Stomach smooth muscle (tissue), 2 donors: Measurements from ENCODE around the gene NTNG1.
"Not testable (repeated sequence)": the region's sequence is repeated elsewhere in the genome, so short reads cannot be mapped to it uniquely, and the experiment has no call there.

ENCODE experiments used
- H3K27ac ChIP-seq: one replicate; pipeline ENCODE4 v1.7.0; 2013; ENCODE audit warnings: mild to moderate bottlenecking, low read length, inconsistent platforms
- H3K27me3 ChIP-seq, 2 donors: one replicate each; pipeline ENCODE4 v1.7.0; 2013; ENCODE audit warnings: low read length in 2 of 2; ENCODE audit not compliant: insufficient read depth in 2 of 2, control insufficient read depth in 1 of 2
- H3K36me3 ChIP-seq, 2 donors: one replicate each; pipeline ENCODE4 v1.7.0; 2013; ENCODE audit warnings: low read length in 2 of 2; ENCODE audit not compliant: control insufficient read depth in 2 of 2, insufficient read depth in 2 of 2
- H3K4me1 ChIP-seq: one replicate; pipeline ENCODE4 v1.7.0; 2013; ENCODE audit warnings: low read length; ENCODE audit not compliant: control insufficient read depth, insufficient read depth
- H3K4me3 ChIP-seq, 2 donors: one replicate each; pipeline ENCODE4 v1.7.0; 2013; ENCODE audit warnings: low read length in 2 of 2
- H3K9ac ChIP-seq, 2 donors: one replicate each; pipeline ENCODE4 v1.7.0; 2013; ENCODE audit warnings: low read length in 2 of 2, mild to moderate bottlenecking in 1 of 2
- H3K9me3 ChIP-seq, 2 donors: one replicate each; pipeline ENCODE4 v1.7.0; 2013; ENCODE audit warnings: low read length in 2 of 2; ENCODE audit not compliant: control insufficient read depth in 2 of 2
- donor health status: healthy.
- donor health status: Pancreatic carcinoma.

The NTNG1 gene

DNA sequence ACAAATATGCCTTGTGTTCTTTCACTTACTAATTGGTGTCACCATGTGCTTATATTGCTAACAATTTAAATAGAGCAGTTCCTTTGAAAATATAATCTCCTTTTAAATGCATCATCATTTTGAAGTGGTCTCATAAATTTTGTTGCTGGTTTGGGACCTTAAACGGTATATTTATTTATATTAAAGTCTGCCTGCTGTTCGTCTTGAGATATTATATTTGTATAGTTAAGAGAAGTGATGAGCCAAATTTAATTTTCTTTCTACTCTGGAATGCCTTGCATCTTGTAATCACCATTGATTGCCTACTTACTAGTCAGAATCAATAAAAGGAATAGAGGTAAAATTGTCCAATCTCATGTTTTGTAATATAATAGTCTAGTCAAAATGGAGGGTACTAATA, 91.6 kb downstream of the NTNG1 start:
- H3K4me1 ChIP-seq: no peaks in the 10 kb centered on the region
- H3K27ac ChIP-seq: no peak overlapping the region
- no peak overlapping the region for H3K9ac ChIP-seq
- no peaks in the 10 kb centered on the region for H3K36me3 ChIP-seq
- peaks cover 0 to 3% of the 10 kb centered on the region in 2 donors for H3K9me3 ChIP-seq
- H3K4me3 ChIP-seq: no peak overlapping the region
- no peaks in the 10 kb centered on the region for H3K27me3 ChIP-seq

DNA sequence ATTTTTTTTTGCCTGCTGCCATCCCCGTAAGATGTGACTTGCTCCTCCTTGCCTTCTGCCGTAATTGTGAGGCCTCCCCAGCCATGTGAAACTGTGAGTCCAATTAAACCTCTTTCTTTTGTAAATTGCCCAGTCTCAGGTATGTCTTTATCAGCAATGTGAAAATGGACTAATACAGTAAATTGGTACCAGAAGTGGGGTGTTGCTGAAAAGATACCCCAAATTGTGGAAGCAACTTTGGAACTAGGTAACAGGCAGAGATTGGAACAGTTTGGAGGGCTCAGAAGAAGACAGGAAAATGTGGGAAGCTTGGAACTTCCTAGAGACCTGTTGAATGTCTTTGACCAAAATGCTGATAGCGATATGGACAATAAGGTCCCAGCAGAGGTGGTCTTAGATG, 95.9 kb downstream of the NTNG1 start:
- not testable (repeated sequence) for H3K4me1 ChIP-seq, H3K27ac ChIP-seq, H3K4me3 ChIP-seq, H3K9ac ChIP-seq, H3K27me3 ChIP-seq, H3K36me3 ChIP-seq, H3K9me3 ChIP-seq

DNA sequence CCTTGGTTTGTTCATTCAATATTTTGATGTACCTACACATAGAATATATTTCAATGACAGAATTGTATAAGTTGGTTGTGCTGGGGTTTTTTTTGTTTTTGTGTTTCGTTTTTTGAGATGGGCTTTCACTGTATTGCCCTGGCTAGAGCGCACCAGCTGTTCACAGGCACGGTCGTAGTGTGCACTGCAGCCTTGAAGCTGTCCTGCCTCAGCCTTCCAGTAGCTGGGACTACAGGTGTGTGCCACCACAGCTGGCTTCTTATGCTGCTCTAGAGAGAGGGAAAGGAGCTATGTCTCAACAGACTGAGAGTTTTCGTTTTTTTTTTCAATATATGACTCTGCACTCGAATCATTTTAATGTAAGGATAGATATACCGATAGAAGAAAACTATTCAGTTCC, 102.6 kb downstream of the NTNG1 start:
- no peak overlapping the region for H3K4me3 ChIP-seq
- no peak overlapping the region for H3K9ac ChIP-seq

DNA sequence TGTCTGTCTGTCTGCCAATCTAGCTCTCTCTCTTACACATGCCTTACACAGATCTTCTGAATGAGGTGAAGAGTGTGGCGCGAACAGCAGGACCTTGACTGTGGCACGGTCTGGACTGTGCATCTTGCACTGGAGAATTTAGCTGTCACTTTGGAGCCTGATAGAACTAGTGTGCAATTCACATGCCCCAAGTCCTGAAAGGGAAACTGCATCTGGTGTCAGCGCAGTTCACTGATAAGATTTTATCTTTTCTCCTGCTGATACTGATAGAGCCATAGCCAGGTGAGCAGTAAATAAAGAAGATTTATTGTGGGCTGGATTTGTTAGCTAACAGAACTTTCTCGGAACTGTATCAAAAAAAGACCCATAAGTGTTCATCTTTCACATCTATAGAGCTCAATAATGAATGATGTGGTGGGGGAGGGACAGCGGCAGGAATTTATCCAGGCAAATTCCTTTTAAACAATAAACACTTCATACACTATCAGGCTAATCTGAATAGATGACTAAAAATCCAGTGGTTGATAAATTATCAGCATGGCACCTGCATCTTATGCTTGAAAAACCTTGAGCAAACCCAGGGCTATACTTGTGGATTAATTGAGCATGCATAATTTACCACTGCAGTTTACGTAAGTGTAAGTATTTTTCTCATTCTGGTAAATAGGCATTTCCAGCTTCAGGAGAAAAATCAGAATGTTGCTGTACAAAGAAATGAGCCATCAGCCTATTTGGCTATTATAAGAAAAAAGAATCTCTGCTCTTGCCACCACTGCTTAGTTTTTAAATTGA, 104.1 kb downstream of the NTNG1 start:
- Histone ChIP-seq H3K4me1 (no peaks in the 10 kb centered on the region), H3K36me3 (no peaks in the 10 kb centered on the region), H3K9ac (no peak overlapping the region), H3K27ac (no peak overlapping the region), H3K27me3 (no peaks in the 10 kb centered on the region), H3K9me3 (no peaks in the 10 kb centered on the region), H3K4me3 (no peak overlapping the region)

More for the DNA sequence above, 102.6 kb downstream of the NTNG1 start:
- no peaks in the 10 kb centered on the region for H3K36me3 ChIP-seq
- H3K27me3 ChIP-seq: no peaks in the 10 kb centered on the region
- H3K4me1 ChIP-seq: no peaks in the 10 kb centered on the region
- no peaks in the 10 kb centered on the region for H3K9me3 ChIP-seq
- no peak overlapping the region for H3K27ac ChIP-seq

DNA sequence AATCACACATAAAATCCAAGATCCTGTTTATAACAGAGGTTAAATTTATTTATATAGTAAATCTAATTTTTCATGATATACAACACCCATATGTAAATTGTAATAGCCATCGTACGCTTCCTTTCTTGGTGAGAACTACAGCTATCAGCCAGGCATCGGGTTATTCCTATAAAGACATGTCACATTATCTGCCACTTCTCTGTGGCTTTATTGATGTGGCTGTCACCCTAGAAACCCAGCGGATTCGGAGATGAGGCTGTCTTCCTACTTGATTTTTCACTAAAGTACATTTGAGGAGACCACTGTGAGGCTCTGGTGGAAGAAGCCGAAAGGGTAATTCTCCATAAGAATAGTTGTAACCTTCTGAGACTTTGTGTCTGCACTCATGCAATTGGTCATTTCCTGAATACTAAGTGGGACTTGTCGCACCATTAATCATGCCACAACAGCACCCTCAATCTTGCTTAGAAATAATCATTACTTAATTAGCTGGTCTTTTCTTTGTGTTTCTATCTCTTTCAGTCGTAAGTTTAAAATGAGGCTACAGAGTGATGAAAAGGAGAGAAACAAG, 106.0 kb downstream of the NTNG1 start:
- no peak overlapping the region for H3K27ac ChIP-seq
- no peaks in the 10 kb centered on the region for H3K4me1 ChIP-seq
- H3K36me3 ChIP-seq: no peaks in the 10 kb centered on the region
- no peak overlapping the region for H3K4me3 ChIP-seq
- no peaks in the 10 kb centered on the region for H3K27me3 ChIP-seq
- no peaks in the 10 kb centered on the region for H3K9me3 ChIP-seq
- no peak overlapping the region for H3K9ac ChIP-seq

DNA sequence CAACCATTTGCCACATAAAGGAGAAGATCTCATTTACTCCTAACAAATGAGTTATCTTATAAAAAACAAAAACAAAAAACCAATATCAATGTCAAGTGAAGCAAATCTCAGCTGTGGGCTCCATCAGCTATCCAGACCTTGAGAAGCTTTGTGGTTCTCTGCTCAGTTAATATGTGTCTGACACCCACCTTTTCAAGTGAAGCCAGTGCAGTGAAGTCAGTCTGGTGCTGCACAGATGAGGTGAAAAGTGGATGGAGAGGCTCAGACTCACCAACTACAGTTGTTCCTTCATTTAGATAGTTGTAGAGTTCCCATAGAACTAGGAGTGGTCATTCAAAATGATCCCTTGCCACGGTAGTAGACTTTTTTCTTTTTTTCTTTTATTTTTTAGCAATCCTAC, 106.8 kb downstream of the NTNG1 start:
- no peaks in the 10 kb centered on the region for H3K27me3 ChIP-seq
- H3K9ac ChIP-seq: no peak overlapping the region
- no peak overlapping the region for H3K27ac ChIP-seq
- no peaks in the 10 kb centered on the region for H3K9me3 ChIP-seq
- no peak overlapping the region for H3K4me3 ChIP-seq
- no peaks in the 10 kb centered on the region for H3K36me3 ChIP-seq
- no peaks in the 10 kb centered on the region for H3K4me1 ChIP-seq

DNA sequence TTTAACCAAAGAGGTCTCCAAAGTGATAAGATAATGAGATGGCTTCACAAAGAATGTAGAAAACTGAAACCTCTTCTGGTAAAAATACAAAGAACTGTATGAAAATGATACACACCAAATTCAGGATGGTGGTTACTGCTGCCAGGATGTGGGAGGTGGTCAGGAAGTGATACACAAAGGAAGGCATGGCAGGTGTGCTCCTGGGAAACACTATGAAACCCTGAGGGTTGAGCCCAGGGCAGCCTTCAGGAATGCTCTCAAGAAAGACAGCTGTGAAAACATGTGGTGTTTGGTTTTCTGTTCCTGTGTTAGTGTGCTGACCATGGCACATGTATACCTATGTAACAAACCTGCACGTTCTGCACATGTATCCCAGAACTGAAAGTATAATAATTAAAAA, 109.3 kb downstream of the NTNG1 start:
- H3K4me1 ChIP-seq: no peaks in the 10 kb centered on the region
- no peaks in the 10 kb centered on the region for H3K9me3 ChIP-seq
- no peak overlapping the region for H3K4me3 ChIP-seq
- H3K9ac ChIP-seq: no peak overlapping the region
- H3K27ac ChIP-seq: no peak overlapping the region
- no peaks in the 10 kb centered on the region for H3K27me3 ChIP-seq
- H3K36me3 ChIP-seq: no peaks in the 10 kb centered on the region

DNA sequence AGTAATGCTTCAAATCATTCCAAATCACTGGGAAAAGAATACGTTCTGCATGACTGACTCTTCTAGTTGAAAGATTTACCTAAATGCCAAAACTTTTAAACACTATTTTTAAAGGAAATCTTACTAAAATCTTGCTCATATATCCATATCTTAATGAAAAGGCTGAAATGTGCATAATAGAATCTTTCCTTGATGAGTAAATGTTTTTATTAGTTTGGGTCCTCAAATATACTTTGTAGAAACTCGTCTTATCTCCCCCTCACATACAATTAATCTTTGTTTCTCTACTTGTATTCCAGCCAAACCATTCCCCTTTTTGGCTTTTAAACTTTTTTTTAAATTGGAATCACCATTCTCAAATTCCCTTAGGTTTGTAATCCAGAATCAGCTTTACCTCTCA, 110.2 kb downstream of the NTNG1 start:
- Histone ChIP-seq H3K27ac (no peak overlapping the region), H3K36me3 (no peaks in the 10 kb centered on the region), H3K27me3 (no peaks in the 10 kb centered on the region), H3K9ac (no peak overlapping the region), H3K4me3 (no peak overlapping the region), H3K9me3 (no peaks in the 10 kb centered on the region), H3K4me1 (no peaks in the 10 kb centered on the region)

DNA sequence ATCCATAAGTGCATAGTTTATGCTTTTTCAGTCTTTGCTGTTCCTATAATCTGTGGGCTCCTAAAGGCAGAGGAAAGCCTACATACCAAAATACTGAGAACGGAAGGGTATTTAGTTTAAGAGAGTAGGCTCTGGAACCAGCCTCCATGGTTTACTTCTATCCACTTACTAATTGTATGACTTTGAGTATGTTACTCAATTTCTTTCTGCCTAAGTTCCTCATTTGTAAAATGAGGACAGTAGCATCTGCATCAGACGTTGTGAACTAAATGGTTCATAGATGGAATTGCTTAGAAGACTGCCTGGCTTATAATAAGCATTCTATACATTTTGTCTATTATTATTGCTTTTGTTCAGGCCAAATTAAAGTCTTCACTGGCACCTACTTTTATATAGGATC, 111.0 kb downstream of the NTNG1 start:
- H3K27me3 ChIP-seq: no peaks in the 10 kb centered on the region
- H3K4me1 ChIP-seq: no peaks in the 10 kb centered on the region
- H3K4me3 ChIP-seq: no peak overlapping the region
- no peaks in the 10 kb centered on the region for H3K36me3 ChIP-seq
- no peak overlapping the region for H3K9ac ChIP-seq
- no peaks in the 10 kb centered on the region for H3K9me3 ChIP-seq
- H3K27ac ChIP-seq: no peak overlapping the region

DNA sequence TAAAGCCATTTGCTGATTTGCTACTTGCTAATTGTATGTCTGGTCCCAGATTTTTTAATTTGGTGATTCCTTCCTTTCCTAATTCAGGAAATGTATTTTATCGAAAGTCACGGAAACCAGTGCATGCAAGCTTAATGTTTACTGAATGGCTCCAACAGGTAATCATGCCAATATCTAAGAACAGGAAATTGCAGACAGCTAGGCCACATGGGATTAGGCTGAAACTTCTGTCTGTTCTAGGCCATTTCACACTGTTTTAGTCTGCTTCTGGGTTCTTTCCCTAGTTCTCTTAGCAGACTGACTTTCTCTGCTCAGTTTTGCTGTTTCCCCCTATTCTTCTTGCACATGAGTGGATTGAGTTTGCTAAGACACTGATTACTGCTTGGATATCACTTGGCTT, 111.4 kb downstream of the NTNG1 start:
- Histone ChIP-seq H3K27ac (no peak overlapping the region), H3K27me3 (no peaks in the 10 kb centered on the region), H3K4me1 (no peaks in the 10 kb centered on the region), H3K4me3 (no peak overlapping the region), H3K36me3 (no peaks in the 10 kb centered on the region), H3K9ac (no peak overlapping the region), H3K9me3 (no peaks in the 10 kb centered on the region)

DNA sequence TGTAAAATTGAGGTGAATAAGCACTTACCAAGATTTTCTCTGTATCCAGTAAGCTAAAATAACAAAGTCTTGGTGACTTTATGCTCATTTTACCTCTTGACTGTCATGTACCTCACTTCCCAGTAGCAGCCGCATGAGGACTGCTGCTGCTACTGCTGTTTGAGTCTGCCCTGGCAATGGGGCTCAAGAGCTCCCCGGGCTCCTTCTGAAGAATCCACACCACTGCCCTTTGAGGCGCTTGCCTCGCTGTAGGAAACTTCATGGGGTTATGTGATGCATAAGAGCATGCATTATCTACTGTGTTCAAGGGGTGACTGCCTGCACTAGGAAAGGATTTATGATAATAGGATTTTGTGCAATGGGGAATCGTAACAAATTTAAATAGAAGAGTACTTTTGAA, 113.5 kb downstream of the NTNG1 start:
- Histone ChIP-seq H3K4me3 (no peak overlapping the region), H3K27ac (no peak overlapping the region), H3K36me3 (no peaks in the 10 kb centered on the region), H3K9ac (no peak overlapping the region), H3K4me1 (no peaks in the 10 kb centered on the region), H3K27me3 (no peaks in the 10 kb centered on the region), H3K9me3 (no peaks in the 10 kb centered on the region)
